GM21381 (cell line): ENCODE data around the gene CAMK1.

Source experiments
- ATAC-seq: cut with Tn5 transposase; IDR thresholded peaks from one replicate; pipeline ENCODE4 v1.9.1; 2021; ENCODE audit warnings: mild to moderate bottlenecking, moderate library complexity; ENCODE audit not compliant: unreplicated experiment

CAMK1 gene

DNA sequence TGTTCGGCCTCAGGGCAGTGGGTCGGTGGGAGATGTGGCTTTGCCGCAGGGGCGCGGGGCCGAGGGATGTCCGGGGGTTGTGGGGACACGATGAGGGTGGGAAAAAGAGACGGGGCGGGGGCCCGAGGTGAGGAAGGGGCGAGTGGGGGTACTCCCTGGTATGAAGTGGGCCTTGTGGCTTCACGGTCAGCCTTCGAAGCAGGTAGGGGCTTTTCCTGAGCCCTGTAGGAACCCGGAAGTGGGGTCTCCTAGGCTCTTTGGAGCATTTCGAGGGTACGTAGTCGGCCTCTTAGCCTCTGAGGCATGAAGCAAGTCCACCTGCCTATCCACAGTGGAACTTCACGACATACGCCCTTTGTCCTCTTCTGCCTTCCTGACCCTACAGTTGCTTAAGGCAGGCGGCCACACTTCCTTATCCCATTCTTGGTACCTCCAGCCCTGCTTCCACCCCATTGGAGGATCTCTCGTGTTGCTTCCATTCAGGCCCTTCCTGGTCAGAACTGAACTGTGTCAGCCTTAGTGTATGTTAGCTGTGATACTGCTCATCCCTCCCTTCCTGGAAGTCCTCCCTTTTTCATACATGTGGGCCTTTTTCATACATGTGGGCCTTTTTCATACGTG is 23.5 kb upstream of the CAMK1 start:
- peak; percentile 0 for ATAC-seq

DNA sequence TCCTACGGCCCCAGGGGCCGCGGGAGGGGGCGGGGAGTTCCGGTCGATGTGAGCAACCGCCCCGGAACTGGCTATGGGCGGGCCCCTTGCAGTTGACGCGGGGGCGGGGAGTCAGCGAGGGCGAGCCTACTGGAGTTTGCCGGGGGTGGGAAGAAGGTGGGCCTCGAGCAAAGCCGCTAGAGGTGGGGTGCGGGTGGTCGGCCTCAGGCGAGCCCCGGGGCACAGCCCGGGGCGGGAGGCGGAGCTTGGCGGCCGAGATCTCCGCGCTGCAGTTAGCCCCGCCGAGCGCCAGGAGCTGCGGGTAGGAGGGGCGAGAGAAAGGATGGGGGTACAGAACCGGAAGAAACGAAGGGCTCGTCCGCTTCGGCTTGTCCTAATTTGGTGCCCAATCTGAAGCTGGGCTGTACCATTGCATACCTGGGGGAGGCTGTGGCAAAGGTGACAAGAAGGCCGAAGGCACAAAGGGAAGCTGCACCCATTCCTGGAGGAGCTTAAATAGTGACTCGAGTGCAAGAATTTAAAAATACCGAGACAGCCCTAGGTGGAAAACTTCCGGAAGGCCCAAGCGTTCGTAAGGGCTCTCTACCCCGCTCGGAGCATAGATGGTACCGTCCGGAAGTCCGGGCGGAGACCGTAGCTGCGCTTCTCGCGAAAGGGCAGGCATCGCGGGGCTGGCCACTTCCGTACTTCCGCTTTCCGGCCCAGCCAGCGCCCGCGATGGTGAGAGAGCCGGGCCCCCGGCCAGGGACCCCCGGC is 22.8 kb upstream of the CAMK1 start, which contains the start of the genes ARPC4 and TADA3:
Gene ARPC4, plus strand, starts transcription at position 678 of the 756 bp plus-strand sequence. Its CDS starts 40 bp downstream, at position 718.
Gene TADA3, minus strand, starts transcription at position 69 of the 756 bp plus-strand sequence. CDS start 1,007 bp downstream, outside the sequence.
- ATAC-seq, result peak; percentile 79

DNA sequence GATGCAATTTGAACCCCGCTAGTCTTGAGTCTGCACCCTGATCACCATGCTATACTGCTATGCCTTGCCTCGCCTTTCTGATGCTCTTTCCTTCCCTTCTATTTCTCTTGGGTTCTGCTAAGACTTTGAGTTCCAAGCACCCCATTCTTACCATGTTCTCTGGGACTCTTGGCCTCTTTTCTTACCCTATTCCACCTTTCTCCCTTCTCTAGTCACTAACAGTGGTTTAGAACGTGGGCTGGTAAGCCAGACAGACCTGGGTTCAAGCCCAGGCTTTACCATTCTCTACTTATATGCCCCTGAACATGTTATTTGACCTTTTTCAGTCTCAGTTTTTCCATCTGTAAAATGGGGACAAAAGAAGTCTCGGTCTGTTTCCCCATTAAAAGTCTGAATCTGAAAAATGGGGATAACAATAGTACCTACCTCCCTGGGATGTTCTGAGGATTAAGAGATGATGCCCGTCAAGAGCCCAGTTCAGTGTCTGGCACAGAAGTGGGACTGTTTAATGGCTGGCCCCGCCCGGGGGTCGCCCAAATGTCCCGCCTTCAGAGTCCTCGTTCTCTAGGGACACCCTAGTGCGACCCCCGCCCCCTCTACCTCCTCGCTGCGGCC is 22.1 kb upstream of the CAMK1 start:
- ATAC-seq, result no peak

DNA sequence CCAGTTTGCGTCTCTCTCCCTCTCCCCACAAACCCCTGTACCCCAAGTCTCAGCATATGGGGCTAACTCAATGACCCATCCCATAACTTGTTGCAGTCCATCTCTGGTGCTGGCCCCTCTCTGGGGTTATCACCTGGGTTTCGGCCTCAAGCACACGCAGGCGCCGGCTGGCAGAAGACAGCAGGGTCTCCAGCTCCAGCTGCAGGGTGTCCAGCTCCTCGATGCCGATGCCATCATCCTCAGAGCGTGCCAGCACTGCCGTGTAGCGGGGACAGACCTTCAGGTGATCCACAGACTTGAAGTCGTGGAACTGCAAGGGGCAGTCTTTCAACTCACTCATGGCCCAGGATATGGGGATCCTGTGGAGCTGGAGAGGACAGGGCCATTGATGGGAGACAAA is 21.4 kb upstream of the CAMK1 start:
- no peak for ATAC-seq

DNA sequence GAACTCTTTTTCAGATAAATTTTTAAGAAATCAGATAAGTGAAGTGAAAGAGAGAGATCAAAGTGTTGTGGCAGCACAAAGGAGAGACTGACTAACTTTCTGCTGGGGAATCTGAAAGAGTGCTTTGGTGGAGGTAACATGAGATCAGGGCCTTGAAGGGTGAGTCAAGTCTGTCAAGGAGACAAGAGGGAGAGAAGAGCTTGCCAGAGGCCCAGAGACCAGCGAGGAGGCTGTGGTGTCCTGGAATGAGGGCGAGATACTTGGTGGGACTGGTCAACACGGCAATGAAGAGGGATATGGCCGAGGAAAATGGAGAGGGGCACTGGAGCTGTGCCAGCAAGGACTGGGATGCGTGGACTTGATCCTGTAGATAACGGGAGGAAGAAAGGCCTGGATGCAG is 18.0 kb upstream of the CAMK1 start:
- no peak for ATAC-seq

DNA sequence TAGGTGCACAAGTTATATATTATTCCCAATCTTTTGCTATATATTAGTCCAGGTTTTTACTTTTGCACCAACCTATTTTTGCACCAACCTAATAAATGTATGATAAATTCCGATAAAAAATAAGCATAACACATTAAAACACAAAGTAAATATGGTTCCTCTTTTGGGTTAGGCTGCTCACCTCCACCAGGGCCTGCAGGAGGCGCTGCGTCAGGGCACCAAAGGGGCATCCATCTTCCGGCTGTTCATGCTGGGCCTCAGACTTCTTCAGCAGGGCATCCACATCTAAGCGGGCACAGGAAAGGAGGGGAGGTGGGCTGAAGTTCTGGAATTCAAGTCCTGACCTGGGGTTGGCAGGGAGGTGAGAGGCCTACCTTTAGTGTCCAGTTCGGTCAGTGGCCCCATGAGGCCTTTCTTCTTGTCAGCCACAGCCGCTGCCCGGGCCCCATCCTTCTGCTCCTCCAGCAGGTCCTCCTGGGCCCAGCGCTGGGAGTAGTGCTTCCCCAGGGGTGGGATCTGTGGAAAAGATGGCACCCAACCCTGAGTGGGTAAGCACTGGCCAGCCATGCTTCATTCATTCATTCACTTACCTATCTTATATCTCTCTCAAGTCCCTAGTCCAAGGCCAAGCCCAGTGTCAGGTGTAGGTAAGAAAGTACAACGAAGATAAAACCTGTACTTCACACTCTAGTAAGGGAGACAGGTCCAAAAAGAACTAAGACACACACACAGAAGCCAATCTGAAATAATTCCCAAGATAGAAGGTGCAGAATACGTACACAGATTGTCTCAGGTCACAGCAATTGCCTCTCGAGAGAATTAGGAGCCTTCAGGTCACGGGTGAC is 17.3 kb upstream of the CAMK1 start:
- no peak for ATAC-seq

DNA sequence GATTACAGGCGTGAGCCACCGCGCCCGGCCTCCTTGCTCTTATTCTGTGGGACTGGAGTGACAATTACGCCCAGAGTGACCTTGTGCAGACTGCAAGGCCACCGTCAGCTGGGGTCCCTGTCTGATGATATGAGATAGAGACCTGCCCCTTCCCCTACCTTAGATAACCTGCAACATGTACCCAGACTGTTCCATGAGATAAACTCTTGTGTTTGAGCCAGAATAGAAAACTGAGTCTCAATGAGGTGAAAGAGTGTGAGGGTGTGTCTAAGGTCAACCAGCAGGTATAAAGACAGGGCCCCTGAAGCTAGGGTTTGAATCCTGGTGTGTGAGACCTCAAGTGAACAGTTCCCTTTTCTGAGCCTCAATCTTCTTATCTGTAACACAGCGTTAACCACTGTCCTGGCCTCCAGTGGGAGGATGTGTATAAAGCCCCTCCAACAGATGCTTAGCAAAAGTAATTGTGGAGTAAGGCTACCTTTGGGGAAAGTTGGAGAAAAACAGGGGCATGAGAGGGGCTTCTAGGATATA is 16.5 kb upstream of the CAMK1 start:
- ATAC-seq, result no peak

DNA sequence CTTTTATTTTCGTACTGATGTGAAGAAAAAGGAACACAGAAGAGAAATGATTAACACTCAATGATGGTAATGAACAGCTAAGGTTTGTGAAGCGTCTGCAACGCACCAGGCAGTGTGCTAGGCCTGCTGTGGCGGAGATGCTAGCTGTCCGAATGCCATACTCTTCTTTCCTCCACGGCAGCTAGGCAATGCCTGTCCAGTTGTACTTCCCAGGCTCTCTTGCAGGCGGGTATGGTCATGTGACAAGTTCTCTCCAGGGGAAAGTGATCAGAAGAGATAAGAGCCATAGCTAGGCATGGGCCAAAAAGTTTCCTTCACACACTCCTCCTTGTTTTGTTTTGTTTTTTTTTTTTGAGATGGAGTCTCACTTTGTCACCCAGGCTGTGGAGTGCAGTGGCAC is 15.9 kb upstream of the CAMK1 start:
- ATAC-seq, result no peak

DNA sequence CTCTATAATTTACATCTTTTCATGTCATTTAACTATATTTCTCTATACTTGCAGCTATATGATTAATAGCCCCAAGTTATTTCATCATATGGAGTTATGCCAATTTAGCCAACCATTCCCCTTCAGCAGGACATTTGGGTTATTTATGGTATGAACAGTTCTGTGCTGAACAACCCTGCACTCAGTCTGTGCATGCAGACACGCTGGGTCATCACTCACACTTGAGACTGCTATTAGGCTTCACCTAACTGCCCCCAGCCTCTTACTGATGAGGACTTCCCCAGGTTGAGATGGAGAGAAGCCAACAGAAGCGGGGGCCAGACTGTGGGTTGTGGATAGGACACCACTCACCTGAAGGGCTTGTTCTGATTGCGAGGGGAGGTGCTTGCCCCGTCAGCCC is 15.2 kb upstream of the CAMK1 start:
- no peak for ATAC-seq

DNA sequence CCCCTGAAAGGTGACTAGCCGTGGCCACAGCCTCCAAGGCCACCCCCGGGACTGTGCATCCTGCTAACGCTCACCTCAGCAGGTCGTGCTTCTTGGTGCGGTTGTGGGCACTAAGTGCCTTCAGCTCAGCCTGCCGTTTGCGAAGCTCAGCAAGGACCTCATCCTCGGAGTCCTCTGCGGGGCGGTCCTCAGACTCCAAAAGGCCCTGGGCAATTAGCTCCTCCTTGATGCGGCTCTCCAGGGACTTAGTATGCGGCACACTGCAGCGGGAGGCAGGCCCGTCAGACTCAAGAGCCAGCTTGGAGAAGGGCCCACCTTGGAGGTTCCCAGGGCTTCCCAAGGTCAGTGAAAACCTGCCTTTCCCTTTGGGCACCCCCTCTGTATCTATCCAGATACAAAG is 14.2 kb upstream of the CAMK1 start:
- no peak for ATAC-seq

DNA sequence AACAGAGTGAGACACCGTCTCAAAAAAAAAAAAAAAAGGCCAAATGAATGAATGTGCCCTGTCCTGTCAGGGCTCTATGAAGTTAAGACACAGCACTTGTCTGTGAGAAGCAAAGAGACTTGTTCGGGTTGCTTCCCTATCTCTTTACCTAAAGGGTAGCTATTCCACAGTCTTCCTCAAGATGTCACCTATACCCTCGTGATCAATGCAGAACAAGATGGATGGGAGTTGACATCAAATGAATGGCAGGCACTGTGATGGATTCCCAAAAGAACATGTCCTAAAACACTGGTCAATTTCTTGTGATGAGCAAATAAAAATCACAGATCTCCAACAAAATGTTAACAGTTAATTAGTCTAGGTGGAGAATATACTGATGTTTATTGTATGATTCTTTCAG is 13.0 kb upstream of the CAMK1 start:
- no peak for ATAC-seq

DNA sequence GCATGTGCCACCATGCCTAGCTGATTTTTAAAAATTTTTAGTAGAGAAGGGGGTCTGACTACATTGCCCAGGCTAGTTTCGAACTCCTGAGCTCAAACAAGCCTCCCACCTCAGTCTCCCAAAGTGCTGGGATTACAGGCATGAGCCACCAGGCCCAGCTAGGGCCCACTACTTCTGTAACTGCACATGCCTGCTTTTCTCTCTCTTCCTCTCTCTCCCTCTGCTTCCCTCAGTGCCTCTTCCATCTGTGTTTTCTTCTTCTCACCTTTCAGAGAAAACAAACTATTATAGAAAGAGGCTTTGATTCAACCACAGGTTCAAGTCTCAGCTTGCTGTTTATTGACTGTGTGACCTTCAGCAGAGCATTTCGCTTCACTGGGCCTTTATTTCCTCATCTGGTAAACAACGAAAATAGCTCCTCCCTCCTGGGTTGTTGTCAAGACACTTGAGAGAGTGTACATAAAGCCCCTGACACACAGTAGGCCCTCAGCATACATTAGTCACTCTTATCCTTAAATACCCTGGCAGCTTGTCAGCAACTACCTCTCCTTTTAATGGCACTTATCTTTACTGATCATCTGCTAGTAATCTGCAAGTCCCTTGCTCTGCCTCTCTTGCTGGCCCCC is 12.3 kb upstream of the CAMK1 start:
- no peak for ATAC-seq

DNA sequence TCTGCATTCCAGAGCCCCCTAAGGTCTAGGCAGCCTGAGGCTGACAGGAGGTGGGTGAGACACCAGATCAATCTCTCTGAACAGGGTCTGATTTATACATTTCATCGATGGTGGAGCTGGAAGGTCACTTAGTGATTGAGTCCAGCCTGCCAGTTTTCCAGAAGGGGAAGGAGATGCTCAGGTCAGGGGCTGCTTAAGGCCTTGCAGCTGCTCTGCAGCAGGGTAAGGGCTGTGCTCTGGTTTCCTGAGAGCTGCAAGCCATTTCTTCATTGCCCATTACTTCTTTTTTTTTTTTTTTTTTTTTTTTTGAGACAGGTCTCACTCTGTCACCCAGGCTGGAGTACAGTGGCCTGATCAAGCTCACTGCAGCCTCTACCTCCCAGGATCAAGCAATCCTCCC is 11.8 kb upstream of the CAMK1 start:
- no peak for ATAC-seq

DNA sequence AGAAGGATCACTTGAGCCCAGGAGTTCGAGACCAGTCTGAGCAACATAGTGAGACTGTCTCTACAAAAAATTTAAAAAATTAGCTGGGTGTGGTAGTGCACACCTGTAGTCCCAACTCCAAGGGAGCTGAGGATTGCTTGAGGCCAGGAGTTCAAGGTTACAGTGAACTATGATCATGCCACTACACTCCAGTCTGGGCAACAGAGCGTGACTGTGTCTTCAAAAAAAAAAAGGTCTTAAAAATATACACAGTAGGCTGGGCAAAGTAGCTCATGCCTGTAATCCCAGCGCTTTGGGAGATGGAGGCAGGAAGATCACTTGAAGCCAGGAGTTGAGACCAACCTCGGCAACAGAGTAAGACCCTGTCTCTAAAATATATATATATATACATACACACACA is 11.2 kb upstream of the CAMK1 start:
- ATAC-seq, result no peak

DNA sequence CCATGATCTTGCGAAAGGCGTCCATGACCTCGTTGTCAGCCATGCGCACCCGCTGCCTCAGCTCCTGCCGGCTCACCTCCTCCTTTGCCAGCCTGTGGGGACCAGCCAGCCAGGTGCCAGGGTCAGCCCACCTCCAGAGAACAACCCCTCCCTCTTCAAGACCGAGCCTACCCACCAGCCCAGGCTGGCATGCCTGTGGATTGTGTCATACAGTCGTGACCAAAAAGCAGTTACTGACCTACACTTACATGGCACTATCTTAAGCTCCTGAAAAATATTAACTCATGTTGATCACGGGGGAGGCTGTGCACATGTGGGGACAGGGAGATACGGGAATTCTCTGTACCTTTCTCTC is 10.7 kb upstream of the CAMK1 start:
- ATAC-seq, result no peak

DNA sequence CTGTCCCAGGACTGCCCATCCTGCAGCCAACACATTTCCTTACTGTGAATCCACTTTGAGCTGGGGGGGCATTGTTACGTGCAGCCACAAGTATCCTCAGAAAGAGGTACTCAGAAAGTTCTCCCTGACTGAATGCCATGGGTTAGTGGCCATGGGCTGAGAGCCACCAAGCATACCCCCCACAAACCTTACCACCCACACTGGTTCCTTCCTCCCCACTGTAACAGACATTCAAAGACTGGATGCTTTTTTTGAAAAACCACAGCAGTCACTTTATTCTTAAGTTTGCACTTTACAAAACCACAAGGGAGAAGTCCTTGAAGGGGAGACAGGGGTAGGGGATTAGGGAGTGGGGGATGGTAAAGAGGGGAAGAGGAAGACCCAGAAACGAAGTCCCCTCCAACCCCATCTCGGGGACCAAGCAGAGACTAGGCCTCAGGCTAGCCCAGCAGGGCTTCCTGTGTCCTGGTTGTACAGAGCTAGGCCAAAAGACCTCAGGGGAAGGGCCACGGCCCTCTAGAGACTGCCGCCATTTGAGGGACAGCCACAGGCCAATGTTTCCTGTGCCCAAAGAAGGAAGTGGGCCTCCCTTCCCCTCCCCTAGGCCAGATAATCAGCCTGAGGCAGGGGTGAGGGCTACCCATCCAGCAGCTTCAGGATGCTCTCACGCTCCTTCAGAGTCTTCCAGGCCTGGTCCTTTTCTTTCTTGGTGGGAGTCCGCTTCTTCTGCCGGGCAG is 10.1 kb upstream of the CAMK1 start:
- peak; percentile 55 for ATAC-seq

DNA sequence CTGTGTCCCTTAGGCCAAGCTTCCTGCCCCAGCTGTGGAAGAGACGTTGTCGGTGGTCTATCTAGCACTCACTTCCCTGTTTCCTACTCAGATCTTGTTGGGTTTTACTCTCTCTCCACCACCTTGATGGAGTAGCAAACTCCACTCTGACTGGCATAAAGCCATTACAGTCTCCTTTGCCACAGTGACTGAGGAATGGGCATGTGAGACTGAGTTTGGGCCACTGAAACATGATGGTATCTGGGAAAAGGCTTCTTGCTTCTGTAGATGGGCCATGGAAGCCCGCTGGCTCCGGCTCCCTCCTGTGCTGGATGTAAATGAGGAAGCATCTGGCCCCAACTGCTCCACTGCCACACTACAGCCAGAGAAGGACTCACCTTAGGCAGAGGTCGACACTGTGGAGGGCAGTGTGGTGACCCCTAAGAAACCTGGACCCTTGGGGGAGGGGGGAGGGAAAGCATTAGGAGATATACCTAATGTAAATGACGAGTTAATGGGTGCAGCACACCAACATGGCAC is 9.4 kb upstream of the CAMK1 start:
- no peak for ATAC-seq

DNA sequence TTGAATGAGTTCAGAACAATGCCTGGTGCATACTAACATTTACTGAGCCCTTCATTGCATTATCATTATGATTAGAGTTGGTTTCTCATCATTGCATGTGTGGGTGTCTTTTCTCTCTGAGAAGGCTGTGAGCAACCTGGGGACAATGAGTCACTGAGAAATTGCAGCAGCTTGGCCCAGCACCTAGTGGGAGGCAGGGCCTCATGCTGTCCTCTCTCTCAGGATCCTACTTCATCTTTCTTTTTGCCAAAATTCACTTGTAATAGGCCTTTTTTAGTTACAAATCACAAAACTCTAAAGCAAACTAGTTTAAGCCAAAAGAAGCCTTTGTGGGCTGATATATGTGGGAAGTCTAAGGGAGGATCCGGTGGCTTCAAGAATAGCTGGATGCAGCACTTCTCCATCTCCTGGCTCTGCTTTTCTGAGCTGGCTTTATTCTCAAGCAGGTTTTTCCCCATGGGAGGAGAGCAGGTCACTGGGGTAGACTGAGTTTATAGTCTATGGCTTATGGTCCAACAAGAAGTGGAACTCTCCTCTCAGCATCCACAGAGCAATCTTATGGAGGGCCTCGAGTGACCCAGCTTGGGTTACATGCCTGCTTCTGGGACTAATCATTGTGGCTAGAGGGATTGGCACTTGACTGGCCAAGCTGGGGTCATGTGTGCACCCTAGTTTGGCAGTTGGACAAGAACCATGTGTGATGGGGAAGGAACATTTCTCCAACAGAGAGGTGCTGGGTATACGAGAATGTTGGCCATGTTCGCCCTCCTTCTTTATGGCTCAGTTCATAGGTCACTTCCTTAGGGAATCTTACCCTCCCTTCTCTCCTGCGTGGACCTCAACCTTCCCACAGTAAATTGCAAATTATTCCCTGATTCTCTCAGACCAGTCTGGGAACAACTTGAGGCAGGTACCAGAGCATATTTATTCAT is 8.7 kb upstream of the CAMK1 start:
- no peak for ATAC-seq

DNA sequence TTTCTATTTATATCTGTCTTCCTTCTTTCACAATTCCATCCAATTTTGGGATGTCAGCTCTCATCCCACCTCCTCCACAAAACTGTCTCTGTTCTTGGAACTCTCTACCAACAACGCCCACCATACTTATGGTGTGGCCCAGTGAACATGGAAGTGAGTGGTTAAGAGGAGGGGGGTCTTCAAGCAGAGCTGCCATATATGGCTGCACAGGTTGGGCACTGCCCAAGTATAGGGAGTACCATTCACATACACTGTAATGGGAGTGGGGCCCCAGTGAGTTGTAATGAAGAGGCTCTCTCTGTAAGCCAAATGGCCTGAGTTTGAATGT is 7.9 kb upstream of the CAMK1 start:
- no peak for ATAC-seq
